HG02973 (cell line): ENCODE data around the gene ARHGAP42.
A peak's percentile ranks its signal among the peaks of the same experiment; 100 is the strongest.
"Not testable (repeated sequence)": the region's sequence is repeated elsewhere in the genome, so short reads cannot be mapped to it uniquely, and the experiment has no call there.

ENCODE experiments used
- ATAC-seq: cut with Tn5 transposase; IDR thresholded peaks from one replicate; pipeline ENCODE4 v1.9.1; 2021; ENCODE audit warnings: moderate library complexity; ENCODE audit not compliant: unreplicated experiment

ARHGAP42 gene

DNA sequence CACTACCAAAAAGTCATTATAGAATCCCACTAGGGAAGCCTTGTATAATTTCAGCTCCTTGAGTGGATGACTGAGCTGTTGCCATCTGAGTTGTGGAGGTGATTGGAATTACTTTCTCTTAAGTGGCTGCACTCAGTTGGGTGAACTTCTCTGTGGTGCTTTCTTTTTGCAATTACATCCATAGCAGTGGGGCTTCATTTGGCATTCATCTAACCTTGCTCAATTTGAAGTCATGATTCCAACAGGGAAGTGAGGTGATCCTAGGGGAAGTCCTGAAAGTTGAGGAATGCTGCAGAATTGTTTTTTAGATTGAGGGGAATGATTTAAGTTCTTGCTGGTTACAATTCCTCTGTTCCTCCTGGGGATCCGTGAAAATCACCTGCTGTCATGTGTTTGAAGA lies 39.6 kb downstream of the ARHGAP42 start:
- ATAC-seq, result no peak

DNA sequence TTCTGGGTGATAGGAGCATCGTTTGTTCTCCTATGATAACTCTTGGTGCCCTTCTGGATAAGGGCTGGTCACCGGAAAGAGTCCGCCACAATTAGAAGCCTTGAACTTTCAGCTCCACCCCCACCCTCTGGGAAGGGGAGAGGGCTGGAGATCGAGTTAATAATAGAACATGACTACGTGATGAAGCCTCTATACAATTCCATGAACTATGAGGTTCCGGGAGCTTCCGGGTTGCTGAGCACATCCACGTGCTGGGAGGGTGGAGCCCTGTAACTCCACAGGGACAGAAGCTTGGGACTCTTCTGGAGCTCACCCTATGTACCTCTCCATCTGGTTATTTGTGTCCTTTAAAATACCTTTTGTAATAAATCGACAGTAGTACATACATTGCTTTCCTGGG lies 40.3 kb downstream of the ARHGAP42 start:
- ATAC-seq, result no peak

DNA sequence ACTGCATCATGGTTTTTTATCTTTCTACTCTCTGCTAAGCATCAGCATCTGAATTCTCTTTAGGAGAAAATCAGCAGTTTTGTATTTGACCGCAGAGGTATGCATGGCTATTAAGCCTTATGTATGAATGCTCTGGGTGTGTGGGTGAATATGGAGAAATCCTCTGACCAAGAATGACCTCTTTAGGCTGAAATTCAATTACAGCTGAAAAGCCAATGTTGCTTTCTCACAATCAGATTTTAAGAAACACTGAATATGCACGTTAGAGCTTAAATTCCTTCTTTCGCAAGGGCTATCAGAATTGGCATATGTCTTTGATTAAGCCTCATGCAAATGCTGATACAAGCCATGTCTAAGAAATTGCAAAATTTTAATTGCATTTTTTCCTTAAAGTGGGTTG lies 43.2 kb downstream of the ARHGAP42 start:
- no peak for ATAC-seq

DNA sequence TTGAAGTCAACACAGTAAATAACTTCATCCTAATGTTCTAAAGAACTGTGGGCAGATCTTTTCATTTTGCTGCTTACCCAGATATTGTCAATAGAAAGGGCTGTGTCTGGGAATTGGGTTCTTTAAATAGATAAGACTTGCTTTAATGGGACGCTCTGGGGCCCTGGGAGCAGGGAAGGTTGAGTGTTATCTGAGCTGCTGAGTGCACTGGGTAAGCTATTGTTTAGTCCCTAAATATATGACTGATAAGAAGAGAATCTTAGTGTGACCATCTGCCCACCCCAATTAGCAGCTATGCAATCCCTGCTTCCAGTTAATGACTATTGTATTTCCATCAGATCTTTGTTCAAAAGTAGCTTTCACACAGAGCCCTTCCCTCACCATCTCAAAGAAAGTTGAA lies 44.4 kb downstream of the ARHGAP42 start:
- ATAC-seq, result no peak

DNA sequence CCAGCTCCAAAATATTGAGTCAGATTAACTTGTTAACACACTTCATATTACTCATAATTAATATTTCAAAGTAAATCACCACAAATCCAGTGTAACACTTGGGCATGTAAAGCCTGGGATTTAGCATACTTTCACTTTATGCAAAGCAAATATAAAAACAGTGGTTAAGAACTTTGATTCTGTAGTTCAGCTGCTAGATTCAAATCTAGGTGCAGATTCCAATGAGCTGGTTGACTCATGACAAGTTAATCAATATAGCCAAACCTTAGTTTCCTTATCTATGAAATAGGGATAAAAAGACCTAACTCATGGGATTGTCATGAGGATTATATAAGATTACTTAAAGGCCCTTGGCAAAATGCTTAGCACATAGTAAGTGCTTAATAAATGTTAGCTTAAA lies 45.9 kb downstream of the ARHGAP42 start:
- ATAC-seq, result no peak

DNA sequence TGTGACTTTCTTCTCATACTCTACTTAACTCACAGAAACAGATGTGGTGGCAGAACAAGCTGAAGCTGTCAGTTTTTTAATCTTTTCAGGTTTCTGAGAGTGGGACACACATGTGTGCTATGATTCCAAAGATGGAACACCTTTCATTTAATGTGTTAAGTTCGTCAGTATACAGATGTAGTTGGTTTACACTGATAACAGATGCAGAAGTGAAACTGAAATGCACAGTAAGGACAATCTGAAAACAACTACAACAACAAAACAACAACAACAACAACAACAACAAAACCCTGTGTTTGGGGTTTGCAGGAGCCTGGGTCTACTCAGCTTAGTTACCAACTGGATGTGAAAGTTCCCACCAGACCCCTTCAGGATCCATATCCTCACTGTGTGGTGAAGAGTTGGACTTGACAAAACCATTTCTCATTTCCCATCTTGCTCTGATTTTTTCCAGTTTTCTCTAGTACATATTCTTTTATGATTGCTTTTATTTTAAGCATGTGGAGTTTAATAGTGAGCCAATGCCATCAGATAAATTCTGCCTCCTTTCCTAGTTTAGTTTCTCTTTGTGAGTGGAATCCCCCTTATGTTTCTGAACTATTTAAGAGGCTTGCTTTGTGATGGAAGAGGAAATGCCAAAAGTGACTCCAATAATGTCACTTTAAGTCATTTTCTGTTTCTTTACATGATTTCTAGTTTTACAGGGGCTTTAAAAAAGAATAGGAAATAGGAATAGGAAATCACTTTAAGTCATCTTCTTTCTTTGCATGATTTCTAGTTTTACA lies 47.8 kb downstream of the ARHGAP42 start:
- peak; percentile 72 for ATAC-seq

DNA sequence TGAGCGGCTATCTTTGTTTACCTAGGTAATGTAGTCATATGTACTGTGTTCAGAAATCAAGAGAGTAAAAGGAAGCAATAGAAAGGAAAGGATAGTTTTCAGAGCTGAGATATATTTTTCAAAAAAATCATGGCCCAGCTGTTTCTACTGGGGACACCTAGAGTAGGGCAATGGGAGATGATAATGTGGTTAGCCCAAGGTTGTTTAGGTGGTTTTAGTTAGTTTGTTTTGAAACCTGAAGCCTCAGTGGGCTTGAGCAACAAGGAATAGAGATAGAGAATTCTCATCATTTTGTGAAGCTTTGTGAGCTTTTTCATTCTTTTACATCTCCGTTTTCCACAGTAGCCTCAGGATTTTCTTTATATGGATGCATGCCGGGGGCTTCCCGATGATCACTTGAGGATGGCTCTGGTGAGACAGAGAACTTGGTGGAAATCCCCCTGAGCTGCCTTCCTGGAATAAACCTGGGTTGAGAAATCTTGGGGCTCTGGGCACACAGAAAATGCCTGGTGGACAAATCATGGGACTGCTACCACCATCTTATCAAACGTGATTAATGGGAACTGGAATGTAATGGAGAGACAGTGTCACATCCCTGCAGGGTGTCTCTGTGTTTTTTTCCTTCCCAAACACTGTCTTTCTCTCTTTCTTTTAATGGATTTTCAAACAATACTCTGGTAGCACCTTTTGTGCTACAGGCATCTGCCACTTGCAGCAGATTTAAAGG lies 49.0 kb downstream of the ARHGAP42 start:
- ATAC-seq, result no peak

DNA sequence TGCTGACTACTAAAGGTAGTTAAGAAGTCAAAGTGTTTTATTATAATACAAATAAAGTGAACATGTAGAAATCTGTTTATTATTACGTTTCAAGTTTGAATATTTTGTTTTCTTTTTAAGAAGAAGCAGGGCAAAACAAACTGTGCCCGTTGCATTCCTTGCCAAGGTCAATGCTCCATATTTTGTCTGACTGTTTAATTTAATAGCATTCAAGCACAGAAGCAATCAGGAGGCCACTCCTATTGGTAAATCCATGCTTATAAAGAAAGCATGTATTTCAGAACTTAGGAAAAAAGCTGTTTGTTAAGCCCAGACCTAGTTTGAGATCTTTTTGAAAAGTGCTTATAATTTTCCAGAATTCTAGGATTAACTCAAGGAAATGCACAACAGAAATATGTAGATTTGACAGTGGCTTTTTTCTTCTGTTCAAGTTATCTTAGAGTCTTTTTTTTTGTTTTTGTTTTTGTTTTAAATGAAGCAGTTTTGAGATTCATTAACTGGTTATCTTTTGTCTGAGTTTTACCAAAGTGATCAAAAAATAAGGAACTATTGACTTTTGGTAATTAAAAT lies 51.7 kb downstream of the ARHGAP42 start:
- no peak for ATAC-seq

DNA sequence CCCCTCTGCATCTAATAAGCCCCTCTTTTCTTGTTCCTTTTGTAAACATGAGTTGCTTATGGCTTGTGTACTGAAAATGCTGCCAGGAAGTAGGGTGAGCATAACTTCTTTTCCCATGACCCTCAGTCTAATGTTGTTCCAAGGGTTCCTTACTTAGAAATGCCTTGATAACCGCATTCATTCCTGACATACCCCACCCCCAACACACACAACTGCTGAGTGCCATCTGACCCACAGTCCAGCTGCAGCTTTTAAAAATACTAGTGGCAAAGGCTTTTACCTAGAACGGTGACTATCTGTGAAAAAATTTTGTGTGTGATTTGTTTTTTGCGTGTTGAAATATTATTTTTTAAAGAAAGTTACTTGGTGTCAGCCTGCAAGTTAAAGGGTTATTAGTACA lies 52.6 kb downstream of the ARHGAP42 start:
- ATAC-seq, result no peak

DNA sequence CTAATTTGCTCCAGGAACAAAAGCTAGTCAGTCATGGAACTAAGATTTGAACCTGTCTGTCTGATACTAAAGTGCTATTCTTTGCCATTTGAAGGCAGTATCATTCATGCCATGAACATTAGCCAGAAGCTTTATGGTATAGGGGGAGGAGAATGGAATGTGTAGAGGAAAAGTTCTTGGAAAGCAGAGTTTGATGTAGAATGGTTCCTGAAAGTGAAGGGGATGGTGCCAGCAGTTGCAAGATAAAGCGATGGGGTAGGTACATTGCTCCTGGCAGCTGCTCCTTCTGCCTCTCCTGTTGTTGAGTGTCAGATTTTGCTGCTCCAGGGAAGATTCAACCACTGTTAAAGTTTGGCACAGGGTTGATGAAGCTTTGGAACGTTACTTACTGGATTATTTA lies 53.4 kb downstream of the ARHGAP42 start:
- no peak for ATAC-seq

DNA sequence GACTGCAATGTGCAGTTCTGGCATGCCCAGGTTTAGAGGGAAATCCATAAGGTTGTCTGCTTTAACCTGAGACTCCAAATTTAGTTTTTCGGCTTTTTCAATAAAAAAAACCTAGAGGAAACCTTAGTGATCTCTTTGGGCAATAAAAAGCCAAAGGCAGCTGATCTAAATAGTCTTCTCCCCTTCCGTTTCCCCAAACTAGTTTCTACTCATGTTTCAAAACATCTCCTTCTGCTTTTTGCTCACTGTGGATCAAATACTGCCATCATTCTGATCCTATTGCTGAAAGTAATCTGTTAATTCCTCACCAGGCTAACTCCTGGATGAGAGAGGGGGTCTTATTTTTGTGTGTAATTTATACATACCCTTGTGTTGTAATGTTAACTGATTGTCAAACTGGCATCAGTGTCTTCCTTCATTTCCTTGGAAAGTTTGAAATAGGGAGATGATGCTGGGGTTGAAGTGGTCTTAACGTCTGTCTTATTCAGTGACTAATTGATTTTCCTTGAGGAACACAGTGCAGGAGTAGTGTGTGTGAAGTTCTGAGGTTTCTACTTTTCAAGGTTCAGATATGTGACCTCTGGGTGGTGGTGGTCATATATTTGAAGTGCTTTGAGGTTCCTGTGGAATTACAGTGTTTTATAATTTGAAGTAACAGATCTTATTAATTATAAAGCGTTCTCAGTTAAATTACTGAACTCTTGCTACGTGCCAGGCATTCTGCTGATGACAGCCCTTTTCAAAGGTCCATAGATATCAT lies 55.0 kb downstream of the ARHGAP42 start:
- ATAC-seq, result no peak

DNA sequence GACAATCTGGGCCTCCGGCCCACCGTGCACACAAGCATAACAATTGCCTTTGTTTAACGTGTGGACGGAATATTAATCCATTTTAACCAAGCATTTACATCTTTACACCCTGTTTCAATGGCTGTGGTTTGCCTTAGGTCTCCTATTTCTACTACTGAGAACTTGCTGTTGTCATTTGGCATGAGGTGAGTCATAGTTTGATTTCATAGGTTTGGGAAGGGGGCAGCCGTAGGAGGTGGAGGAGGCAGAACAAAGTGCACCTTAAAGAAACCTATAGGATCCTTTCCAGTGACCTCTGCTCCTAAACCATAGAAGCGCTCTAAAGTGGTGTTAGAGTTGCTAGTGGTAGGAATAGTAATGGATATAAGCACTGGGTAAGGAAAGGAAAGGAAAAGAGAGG lies 59.4 kb downstream of the ARHGAP42 start:
- ATAC-seq, result no peak

DNA sequence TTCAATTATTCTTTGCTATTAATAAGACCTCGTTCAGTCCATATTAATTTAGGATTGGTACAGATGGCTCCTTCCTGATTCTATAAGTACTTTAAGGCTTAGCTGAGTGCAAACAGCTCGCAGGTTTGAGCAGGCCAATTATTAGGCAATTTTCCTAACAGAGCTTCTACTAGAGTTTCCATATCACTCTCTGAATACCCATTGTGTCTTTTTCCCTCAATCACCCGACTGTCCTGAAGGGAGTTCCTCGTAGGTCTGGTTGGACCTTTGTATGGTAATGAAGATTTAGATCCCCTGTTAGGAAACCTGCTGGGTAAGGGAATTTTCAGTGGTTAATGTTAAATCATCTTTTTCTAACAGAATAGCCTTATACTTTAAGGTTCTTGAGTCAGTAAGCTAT lies 61.1 kb downstream of the ARHGAP42 start:
- ATAC-seq, result no peak

DNA sequence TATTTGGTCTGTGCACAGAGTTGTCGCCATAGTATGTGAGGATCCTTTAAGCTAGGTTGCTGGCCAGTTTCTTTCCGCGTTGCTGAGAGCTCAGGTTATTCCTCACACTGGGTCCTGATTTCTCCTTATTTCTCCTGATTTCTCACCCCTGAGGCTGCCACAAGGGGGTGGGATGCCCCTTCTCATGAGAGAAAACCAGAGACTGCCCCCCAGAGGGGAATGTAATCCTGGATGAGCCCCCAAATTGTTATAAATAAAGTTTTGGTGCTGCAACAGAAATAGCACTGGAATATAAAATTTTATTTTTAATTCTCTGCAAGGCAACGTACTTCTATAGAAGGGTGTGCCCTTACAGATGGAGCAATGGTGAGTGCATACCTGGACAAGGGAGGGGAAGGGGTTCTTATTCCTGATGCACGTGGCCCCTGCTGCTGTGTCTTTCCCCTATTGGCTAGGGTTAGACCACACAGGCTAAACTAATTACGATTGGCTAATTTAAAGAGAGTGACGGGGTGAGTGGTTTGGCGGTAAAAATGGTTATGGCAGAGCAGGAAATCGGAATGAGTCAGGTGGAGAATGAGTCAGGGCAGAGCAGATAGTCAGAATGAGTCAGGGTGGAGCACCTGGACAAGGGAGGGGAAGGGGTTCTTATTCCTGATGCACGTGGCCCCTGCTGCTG lies 62.9 kb downstream of the ARHGAP42 start:
- not testable (repeated sequence) for ATAC-seq

DNA sequence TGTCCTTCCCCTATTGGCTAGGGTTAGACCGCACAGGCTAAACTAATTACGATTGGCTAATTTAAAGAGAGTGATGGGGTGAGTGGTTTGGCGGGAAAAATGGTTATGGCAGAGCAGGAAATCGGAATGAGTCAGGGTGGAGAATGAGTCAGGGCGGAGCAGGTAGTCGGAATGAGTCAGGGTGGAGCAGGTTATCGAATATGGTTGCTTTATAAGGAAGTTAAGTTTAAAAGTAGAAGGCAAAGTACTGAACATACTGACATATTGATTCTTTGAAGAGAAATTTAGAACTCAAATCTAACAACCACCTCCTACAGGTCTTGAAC lies 63.4 kb downstream of the ARHGAP42 start:
- not testable (repeated sequence) for ATAC-seq

DNA sequence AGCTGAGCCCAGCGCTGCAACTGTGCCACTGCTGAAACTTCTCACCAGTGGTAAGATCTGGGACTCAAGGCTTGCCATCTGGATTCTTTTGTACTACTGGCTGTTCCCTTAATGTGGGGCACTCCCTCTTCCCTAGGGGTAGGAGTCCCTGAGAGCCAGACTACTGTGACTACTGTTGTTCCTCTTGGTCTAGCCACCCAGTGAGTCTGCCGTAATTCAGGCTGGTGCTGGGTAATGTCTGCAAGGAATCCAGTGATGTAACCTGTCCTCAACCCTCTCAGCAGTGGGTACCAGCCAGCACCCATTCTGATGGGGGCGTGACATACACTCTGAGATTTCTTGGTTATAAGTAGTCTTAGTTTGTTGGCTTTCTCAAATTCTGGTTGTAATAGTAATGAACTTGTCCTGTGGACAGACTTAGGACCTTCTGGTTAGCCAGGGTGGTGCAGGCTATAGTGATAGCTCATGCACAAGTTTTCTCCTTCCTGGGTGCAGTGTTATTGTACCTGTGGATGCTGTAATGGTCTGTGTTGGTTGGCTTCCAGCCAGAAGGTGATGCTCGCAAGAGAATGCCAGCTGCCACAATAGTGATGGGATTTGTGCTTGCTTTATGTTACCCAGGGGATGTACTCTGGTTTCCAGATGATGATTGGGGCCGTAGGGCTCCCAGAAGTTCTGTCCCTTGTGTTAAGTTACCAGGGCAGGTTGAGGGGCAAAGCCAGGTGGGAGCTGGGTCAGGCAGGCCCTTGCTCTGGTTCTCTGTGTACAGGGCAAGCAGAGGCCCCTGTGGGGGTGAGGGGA lies 65.5 kb downstream of the ARHGAP42 start:
- ATAC-seq, result no peak

DNA sequence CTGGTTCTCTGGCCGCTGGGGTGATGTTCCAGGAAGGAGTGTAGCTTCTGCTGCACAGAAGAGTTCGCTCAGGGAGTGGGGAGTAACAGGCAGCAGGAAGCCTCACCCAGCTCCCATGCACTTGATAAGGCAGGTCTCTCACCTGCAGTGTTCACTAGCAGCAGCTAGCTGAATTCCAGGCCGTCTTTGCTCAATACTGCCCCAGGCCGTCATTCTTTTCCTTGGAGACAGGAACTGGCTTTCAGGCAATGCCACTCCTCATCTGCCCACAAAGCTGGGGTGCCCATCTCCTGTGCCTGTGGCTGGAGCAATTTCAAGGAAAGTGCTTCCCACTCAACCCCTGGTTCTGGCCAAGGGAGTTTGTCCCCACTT lies 66.1 kb downstream of the ARHGAP42 start:
- no peak for ATAC-seq

DNA sequence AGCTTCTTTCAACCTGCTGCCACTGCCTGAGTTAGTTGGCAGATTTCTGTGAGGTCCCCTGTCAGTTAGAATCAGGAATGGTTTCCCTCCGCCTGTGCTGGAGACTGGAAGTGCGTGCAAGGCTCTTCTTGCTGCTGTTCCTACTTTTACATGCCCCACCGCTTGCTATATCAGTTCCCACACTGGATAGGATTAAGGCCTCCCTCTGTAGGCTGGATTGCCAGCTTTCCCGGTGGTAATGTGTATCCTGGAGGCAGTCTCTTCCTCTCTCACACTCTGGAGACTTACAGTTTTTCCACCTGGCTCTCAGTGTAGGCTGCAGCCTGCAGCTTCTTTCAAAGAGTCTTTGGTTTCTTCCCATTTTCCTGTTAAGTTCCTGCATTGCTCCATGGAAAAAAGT lies 66.5 kb downstream of the ARHGAP42 start:
- no peak for ATAC-seq

DNA sequence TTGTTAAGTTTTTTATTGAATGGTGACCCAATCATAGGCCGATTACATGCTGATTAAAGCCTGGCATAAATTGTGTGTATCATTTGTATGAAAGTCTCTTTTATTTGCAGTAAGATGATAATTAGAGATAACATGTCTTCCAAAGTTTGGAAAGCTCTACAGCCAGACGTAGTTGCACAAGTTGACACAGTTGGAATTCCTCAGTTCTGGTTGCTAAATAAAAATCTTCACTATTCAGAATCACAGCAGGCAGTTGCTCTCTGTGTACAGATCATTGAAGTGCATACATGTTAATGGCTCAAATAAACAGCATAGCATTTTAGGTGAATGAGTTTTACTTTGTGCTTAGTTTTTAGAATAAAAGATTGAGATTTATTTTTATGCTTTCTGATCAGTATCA lies 69.5 kb downstream of the ARHGAP42 start:
- no peak for ATAC-seq

DNA sequence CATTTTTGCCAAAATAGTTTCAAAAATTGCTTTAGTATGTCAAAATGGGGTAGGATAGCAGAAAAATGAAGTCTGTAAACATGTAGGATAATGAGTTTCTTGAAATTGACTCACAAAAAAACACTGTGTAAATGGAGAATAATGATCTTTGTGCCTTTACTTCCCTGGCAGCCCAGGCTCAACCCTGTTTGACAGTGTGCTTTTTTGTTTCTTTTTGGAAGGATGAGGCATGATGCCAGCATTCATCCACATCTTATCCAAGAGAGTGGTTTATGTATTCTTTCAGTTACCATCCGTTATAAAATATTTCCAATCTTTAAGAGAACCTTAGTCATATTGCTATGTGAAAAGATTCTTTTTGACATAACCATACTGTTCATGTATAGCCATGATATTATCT lies 70.6 kb downstream of the ARHGAP42 start:
- ATAC-seq, result no peak
